Stimulated activated CD4-positive, alpha-beta T cell treated with anti-CD3 and anti-CD28 coated beads, TNF-alpha, amount 100 ng/mL, for 4 hours (primary cell): ENCODE results near the gene ELMO1.
"Not testable (repeated sequence)": the region's sequence is repeated elsewhere in the genome, so short reads cannot be mapped to it uniquely, and the experiment has no call there.

Experiments
- DNase-seq, 3 experiments: peaks; one replicate each; pipeline ENCODE4 v3.0.0-alpha.2; 2020; ENCODE audit warnings: low read depth in 3 of 3

The ELMO1 gene

DNA sequence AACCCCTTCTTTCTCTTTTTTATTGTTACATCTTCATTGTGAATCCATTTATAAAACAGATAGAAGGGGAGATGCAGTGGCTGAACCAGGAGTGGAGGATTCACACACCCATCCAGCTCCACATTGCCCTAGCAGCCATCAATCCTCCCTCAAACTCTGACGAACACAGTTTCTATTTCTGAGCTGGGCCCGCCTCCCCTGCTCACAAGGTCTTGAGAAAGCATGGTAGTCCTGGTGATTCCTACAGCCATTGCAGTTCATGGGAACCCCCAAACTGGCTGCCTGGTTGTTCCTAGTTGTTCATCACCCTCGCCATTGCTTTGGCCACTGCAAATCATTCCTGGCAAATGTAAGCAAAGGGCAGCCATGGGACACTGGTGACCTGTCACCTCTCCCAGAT is 465.9 kb downstream of the ELMO1 start:
- DNase-seq, result no peak

DNA sequence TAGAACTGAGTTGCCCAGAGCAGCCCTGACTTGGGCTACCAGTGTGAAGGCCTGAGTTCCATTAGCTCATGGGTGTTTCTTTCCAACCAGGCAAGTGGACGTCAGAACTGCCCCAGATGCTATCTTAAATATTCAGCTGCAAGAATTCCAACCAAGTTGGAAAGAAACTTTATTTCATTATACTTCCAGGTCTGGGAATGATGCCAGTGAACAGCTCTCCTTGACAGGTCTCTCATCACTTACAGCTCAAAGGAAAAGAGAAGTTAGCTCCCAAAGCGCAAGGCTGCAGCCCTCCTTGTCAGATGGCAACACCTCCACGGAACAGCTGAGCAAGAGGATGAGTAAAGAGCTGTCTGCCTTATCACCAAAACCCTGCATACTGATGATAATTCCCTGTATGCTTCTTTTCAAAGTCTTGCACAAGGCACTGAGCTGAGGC is 468.8 kb downstream of the ELMO1 start:
- DNase-seq, result no peak

DNA sequence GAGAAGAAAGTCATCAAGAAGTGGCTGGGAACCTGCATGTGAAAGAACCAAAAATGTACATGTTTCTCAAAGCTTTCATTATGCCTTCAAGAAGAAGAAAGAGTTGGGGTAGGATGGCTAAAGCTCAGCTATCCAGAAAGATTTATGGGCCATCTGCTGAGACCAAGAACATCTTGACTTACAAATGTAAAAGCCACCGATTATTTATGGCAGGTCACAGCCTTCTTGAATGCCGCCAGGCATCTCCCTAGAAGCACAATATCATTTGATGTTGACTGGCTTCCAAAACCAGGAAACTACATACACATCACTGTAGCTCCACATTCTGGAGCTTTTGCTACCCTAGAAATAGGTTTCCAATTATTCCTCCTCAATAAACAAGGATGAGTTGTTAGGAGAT is 470.2 kb downstream of the ELMO1 start:
- DNase-seq, result no peak

DNA sequence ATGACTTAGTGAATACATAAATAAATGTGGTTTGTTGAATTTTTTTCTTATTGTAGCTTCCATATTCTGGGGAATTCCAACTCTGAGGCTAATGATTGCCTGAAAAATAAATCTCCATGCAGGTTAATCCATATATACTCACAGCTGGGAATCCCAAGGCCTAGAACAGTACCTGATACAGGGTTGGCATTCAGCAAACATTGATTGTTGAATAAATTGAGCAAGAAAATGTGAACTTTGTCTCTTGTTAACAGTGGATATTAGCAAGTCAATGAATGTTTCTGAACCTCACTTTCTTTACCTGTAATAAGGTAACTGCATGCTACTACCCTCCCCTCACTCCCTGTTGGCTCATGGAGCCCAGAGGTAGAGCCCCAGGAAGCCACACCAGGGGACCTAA is 470.8 kb downstream of the ELMO1 start:
- no peak for DNase-seq

DNA sequence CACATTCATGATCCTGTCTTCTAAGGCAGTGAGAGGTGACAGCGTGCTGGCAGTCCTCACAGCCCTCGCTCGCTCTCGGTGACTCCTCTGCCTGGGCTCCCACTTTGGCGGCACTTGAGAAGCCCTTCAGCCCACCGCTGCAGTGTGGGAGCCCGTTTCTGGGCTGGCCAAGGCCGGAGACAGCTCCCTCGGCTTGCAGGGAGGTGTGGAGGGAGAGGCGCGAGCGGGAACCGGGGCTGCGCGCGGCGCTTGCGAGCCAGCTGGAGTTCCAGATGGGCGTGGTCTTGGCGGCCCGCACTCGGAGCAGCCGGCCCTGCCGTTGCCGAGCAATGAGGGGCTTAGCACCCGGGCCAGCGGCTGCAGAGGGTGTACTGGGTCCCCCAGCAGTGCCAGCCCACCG is 475.1 kb downstream of the ELMO1 start:
- DNase-seq, result not testable (repeated sequence)

DNA sequence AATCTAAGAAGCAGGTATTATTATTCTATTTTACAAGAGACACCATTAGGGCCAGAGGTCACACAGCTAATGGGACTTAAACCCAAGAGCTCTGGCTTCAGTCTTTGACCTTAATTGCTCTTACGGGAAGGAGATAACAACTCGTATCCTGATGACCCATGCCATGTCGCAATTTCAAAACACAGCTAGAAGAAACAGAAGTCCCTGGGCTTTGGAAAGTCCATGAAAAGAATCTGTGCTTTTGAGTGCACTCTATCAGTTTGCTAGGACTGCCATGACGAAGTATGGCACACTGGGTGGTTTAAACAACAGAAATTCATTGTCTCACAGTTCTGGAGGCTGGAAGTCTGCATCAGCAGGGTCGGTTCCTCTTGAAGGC is 476.5 kb downstream of the ELMO1 start:
- no peak for DNase-seq

DNA sequence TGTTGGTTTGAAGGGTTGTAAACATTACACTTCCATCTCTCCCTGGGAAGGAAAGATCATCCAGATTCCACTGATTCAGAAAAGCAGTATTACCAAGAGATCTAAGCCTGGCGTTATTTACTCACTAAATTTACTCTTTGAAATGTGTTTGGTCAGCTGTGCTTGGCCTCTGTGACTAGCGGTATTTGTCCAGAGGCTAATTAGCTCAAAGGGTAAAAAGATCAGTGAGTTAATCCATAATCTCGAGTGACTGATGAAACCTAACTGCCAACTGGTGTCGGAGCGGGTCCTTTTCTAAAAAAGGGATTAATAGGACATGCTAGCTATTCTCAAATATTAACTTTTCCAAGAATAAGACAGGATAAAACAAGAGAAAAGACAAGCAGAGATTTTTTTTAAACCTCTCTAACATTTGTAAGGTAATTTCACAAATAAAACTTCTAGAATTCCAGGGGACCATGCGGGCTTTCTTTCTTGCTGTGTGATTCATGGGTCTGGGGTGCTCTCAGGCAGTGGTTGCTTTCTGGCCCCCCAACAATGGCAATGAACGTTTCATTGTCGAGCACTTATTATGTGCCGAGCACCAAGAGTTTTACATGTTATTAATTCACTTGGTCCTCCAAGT is 477.0 kb downstream of the ELMO1 start:
- DNase-seq, result no peak

DNA sequence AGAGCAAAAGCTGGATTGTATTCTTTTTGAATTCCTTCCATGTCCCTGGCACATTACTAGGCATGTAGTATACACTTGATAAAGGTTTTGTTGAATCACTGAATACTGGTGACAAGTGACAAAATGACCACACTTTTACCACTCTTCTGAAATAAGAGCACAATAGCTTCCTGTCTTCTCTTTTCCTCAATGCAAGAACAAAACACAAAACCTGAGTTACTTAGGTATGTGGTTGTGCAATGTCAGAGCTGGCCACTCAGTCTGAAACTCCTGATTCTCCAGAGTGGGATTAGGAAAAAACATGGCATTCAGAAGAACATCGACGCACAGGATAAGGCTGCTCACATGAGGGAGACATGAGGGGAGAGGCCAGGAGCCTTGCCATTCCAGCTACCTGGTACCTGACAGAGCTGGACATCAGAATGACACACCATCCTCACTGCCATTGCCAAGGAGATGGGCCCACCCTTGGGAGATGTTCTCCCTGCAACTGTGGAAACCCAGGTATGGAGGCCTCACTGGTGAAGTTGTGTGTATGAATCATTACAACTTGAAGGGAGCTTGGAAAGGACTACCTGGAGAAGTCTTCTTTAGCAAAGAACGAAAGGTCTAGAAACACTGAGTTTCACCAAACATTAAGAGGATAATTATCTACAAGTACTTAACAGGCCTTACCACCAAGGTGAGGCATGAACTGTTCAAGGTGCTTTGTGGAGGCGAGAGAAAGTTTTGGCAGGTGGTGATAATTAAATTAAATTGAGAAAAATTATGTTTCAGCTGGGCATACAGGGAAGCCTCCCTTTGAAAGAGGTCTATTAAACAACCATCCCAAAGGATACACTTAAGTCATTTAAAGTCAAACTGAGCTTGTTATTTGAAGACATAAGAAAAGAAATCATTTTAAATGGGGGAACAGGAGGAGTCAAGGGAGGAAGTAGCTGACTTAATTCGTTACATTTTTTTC is 477.8 kb downstream of the ELMO1 start:
- no peak for DNase-seq

DNA sequence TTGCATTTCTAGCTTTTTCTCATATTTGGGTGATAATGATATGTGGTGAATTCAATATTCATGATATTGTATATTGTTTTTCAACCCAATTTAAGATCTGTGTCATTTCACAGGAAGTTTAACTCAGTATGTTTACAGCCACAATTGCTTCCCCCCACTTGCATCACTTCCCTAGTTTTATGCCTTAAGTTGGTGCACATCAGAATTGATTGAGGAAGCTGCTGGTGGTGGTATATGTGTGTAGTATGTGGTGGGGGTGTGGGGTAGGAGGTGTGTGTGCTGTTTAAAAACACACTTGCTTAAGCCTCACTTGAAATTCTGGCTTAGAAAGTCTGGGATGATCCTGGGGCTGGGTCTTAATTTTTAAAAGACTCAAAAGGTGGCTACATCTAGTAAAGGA is 479.3 kb downstream of the ELMO1 start:
- DNase-seq, result no peak

GRCh38 chr7:36967387-36967786 is 481.3 kb downstream of the ELMO1 start:
- DNase-seq, result no peak

DNA sequence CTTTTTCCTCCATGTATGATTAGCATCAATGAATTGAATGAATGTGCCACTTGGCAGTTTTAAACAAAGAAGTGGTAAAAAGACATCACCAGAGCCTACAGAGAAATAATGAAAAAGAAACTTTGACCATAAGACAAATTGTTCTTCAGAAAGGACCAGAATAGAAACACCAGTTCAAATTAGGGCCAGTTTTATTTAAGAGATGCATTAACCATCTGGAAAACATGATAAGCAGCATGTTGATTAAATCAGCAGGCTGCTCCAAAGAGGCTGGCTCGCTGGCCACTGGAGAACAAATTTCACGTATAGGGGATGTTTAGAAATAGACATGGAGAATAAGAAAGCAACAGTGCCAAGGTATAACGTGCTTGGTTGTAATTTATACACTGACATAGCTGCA is 482.0 kb downstream of the ELMO1 start:
- DNase-seq, result no peak

- no peak for DNase-seq
Measured at GRCh38 chr7:36966039-36966438, 482.6 kb downstream of the ELMO1 start.

DNA sequence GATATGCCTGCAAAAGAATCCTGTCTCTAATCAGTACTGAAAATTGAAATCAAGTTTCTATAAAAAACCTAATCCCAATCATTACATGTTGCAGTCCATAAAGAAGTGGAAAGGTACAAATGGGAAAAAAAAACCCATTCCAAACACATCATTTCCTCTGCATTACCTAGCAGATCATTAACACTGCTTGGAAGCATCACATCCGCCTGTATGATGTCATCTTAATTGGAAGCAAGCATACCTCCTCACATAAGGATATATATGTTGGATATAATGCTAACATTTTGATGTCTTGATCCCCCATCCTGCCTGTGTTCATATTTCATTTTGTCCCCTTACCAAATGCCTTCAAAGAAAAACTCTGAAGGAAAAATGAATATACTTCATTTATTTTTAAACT is 483.0 kb downstream of the ELMO1 start:
- DNase-seq, result no peak

DNA sequence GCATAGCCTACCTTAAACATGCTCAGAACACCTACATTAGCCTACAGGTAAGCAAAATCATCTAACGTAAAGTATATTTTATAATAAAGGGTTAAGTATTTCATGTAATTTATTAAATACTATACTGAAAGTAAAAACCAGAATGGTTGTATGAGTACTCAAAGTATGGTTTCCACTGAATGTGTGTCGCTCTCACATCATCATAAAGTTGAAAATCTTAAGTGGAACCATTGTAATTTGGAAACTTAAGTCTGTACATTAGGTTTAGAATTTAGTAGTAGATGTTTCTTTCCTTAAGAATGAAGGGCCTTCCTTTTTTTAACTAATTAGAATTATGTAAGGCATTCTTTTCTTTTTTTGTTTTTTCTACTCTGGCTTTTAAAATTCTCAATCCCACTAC is 484.4 kb downstream of the ELMO1 start:
- DNase-seq, result no peak

GRCh38 chr7:36962367-36962766 is 486.3 kb downstream of the ELMO1 start:
- DNase-seq, result no peak

DNA sequence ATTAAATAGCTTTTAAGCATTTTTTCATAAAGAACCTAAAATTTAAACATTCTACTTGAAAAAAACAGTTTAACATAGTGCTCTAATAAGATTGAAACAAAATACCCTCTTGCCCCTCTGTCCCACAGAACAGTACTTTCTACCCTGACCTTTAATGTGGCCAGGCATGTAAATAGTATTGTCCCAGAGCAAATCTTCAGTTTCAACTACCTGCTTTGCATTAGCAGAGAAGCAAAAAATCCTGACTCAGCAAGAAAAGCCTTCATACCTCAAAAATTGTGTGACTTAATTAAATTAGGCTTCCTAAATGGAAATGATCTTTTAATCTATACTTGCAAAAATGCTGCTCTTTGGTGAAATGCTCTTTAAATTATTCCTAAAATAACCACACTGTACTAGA is 487.0 kb downstream of the ELMO1 start:
- no peak for DNase-seq

DNA sequence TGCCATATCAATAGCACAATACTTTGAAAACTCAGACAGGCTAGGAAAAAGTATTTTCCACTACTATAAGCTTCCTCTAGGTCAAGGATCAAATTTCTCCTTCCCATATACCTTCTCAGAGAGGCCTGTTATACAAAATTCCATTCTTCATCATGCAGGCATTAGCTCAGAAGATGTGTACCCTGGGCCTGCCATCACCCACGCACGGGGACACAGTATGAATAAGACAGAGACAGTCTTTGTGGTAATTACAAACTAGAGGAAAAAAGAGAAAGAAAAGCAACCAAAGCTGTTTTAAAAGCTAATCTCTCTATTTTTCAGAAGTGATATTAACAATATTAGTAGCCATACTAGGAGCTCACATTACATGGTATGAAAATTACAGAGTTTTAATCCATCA is 487.6 kb downstream of the ELMO1 start:
- no peak for DNase-seq

DNA sequence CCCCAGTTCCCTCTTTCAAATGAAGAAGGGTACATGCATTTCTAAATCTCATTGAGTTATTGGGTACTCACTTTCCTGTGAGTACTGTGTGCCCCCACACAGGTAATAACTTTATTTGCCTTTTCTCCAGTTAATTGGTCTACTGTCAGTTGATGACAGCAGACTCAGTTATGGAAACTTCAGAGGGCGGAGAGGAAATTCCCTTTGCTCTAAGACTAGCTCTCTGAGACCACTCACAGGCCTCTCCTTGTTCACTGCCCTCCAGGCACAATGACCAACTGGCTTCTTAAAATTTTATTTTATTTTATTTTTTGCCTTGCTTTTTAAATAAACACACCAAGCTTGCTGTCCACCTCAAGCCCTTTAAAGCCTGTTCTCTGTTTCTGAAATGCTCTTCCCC is 488.6 kb downstream of the ELMO1 start:
- no peak for DNase-seq

GRCh38 chr7:36958111-36958733 is 490.4 kb downstream of the ELMO1 start:
- no peak for DNase-seq

GRCh38 chr7:36957620-36958019 is 491.0 kb downstream of the ELMO1 start:
- no peak for DNase-seq

DNA sequence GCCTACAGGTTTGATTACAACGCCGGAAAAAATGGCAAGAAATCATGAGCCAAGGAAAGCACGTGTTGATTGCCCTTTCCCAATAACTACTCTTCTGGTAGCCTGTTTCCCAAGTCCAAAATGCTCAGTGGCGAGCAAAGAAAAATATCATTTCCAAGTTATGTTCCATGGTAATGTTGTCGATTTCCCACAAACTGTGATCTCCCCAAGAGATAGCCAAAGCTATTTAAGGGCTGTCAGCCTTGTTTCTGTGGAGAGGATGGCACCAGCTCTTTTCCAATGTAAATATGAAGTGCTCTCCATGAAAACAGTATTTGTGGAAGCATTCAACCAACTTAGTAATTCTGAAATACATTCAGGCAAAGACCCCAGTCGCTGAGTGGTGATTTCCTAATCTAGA is 491.9 kb downstream of the ELMO1 start:
- DNase-seq, result no peak

DNA sequence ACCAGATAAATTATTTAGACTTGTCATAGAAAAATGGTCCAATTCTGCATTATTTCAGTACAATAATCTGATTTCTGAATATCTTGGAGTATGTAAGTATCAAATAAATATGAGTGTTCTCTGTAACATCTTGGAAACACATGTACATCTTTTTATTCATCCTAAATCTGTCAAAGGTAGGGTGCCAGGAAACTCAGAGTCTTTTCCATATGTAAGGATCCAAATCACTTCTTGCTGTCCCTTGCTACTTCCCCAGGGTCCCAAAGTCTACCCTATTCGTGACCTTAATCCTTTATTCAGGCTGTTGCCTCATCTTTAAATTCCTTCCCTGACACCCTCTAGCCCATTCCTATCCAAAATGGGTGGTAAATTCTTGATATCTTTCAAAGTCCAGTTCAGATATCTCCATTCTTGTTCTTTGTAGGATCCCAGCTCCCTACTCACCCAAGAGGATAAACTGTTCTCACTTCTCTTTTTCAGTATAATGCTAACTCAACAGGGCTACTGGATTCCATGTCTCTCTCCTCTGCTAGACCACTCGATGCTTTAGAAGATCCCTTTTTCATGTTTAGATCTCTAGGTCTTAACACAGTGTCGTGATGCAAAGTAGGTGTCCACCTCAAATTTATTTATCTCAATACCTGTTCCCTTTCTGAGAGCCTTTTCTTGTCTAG is 493.1 kb downstream of the ELMO1 start:
- no peak for DNase-seq
